Stimulated activated CD4-positive, alpha-beta T cell treated with anti-CD3 and anti-CD28 coated beads, Interleukin-1b, Interleukin-23, amount 100 ng/mL, for 48 hours (primary cell): Measurements from ENCODE around the gene ZNF674.
A peak's percentile ranks its signal among the peaks of the same experiment; 100 is the strongest.
"Not testable (repeated sequence)": the region's sequence is repeated elsewhere in the genome, so short reads cannot be mapped to it uniquely, and the experiment has no call there.

Experiments
- DNase-seq: peaks from one replicate; pipeline ENCODE4 v3.0.0-alpha.2; 2020

The ZNF674 gene

GRCh38 chrX:46567388-46567787 is 22.2 kb upstream of the ZNF674 start:
- DNase-seq = no peak

GRCh38 chrX:46561824-46562657 is 16.8 kb upstream of the ZNF674 start:
- no peak for DNase-seq

- DNase-seq = no peak
Observed at GRCh38 chrX:46559062-46559461, 13.8 kb upstream of the ZNF674 start.

GRCh38 chrX:46554942-46555341 is 9.7 kb upstream of the ZNF674 start:
- DNase-seq = no peak

- DNase-seq = no peak
Observed at GRCh38 chrX:46553935-46554334, 8.7 kb upstream of the ZNF674 start.

- no peak for DNase-seq
Observed at GRCh38 chrX:46551494-46552128, 6.4 kb upstream of the ZNF674 start.

- DNase-seq = no peak
Observed at GRCh38 chrX:46549914-46550313, 4.7 kb upstream of the ZNF674 start.

GRCh38 chrX:46547857-46548256 is 2.6 kb upstream of the ZNF674 start:
- no peak for DNase-seq

- DNase-seq = not testable (repeated sequence)
Observed at GRCh38 chrX:46544527-46544926, 694 bp downstream of the ZNF674 start.

GRCh38 chrX:46543441-46543840 is 1.8 kb downstream of the ZNF674 start:
- DNase-seq = no peak

- DNase-seq = no peak
Observed at GRCh38 chrX:46531442-46531841, 13.8 kb downstream of the ZNF674 start.

- not testable (repeated sequence) for DNase-seq
Observed at GRCh38 chrX:46530404-46530908, 14.8 kb downstream of the ZNF674 start.

- DNase-seq = not testable (repeated sequence)
Observed at GRCh38 chrX:46529740-46530403, 15.3 kb downstream of the ZNF674 start.

- DNase-seq = not testable (repeated sequence)
Observed at GRCh38 chrX:46528640-46529039, 16.6 kb downstream of the ZNF674 start.

GRCh38 chrX:46506076-46506475 is 39.1 kb downstream of the ZNF674 start:
- DNase-seq = no peak

GRCh38 chrX:46502848-46503247 is 42.4 kb downstream of the ZNF674 start:
- DNase-seq = no peak

GRCh38 chrX:46500054-46500453 is 45.2 kb downstream of the ZNF674 start:
- no peak for DNase-seq

- no peak for DNase-seq
Observed at GRCh38 chrX:46488712-46489111, 56.5 kb downstream of the ZNF674 start.

GRCh38 chrX:46485897-46486296 is 59.3 kb downstream of the ZNF674 start:
- DNase-seq = peak; percentile 16

GRCh38 chrX:46478634-46479033 is 66.6 kb downstream of the ZNF674 start:
- not testable (repeated sequence) for DNase-seq

- no peak for DNase-seq
Observed at GRCh38 chrX:46477435-46477834, 67.8 kb downstream of the ZNF674 start.

GRCh38 chrX:46465203-46465602 is 80.0 kb downstream of the ZNF674 start:
- DNase-seq = no peak

- DNase-seq = no peak
Observed at GRCh38 chrX:46463682-46464081, 81.5 kb downstream of the ZNF674 start.
